ENCODE results near the gene DYNLRB2. TPM values are rescaled to one million over a fixed set of nuclear protein-coding genes. Genes with fewer than 3 reads are reported as not detected.

DYNLRB2 gene
- total RNA-seq, 5 donors from 2014 or later (not counting 1 experiment from before 2014, with no cell fraction given): 0.88 TPM; not detected in 4

DNA sequence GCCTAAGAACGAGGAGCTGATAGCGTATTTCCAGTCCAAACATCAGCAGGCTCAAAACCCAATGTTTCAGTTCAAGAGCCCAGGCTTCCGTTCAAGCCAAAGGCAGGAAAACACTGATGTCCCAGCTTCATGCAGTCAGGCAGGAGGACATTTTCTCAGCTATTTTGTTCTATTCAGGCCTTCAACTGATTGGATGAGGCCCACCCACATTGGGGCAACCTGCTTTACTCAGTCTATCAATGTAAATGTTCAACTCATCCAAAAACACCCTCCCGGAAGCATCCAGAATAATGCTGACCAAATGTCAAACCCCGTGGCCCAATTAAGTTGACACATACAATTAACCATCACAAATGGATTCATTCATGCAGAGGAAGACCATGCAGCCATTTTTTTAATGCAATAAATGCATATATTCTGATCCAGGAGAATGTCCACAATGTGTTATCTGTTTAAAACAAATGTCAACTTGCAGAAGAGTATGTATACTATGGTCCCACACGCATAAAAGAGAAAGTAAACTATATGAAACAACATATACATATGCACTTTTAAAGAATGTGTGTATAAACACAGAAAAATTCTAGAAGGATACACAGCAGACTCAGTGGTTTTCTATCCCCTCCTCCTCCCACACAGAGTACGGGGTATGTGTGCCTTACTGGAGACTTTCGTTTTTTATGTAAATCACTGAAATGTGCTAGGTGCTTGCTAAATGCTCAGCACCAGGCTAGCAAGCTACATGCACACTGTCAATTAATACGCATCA, 28.8 kb upstream of the DYNLRB2 start:
- peaks cover 0 to 6% (median 0%) of the 10 kb centered on the region in 3 donors for H3K4me1 Mint-ChIP-seq

DNA sequence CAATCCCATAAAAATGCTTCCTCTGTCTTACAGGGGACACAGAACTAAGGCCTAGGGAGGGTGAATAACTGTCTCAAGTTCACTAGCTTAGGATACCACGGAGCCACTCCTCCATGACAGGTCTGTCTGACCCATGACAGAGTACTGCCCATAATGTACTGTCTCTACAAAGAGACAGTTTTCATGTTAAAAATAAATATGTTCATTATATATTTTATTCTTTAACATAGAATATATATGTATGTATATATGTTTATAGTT, 28.3 kb upstream of the DYNLRB2 start:
- no peak overlapping the region for H3K27ac Mint-ChIP-seq
- Histone ChIP-seq H3K4me3 (ENCODE audit: control insufficient read depth in 1 of 2, extremely low read depth in 1 of 2, low read length in 1 of 2) (no peak overlapping the region), H3K27me3 (replicated peaks in 1 of 2; ENCODE audit: control insufficient read depth in 2 of 2, extremely low read depth in 1 of 2, insufficient read depth in 2 of 2, low read length in 1 of 2) (peaks cover 0 to 8% of the 10 kb centered on the region in 2 experiments), H3K9me3 (no peaks in the 10 kb centered on the region), H3K4me1 (ENCODE audit: control insufficient read depth in 1 of 2, extremely low read depth in 1 of 2, insufficient read depth in 2 of 2, low read length in 2 of 2) (no peaks in the 10 kb centered on the region), H3K27ac (ENCODE audit: low read length) (no peak overlapping the region), H3K36me3 (ENCODE audit: control insufficient read depth in 2 of 2, extremely low read depth in 1 of 2, insufficient read depth in 1 of 2, low read length in 1 of 2) (no peaks in the 10 kb centered on the region)
- no peaks in the 10 kb centered on the region for H3K36me3 Mint-ChIP-seq
- ChIA-PET POLR2A (no interaction called here), CTCF (interaction anchor here in 1 of 2 donors (0.6 kb wide), 1 partner anchor 311 kb away, joined by 3 read pairs; no protein-coding TSS in a partner anchor)
- WGBS (ENCODE audit: insufficient coverage): no CpG with 5 or more reads among the region's 1 CpG
- peaks cover 19 to 31% of the 10 kb centered on the region in 2 donors for H3K27me3 Mint-ChIP-seq
- peaks cover 0 to 6% (median 2%) of the 10 kb centered on the region in 3 donors for H3K4me1 Mint-ChIP-seq
- ATAC-seq (replicated peaks in 1 of 4) (no peak), DNase-seq (no peak)
- H3K9me3 Mint-ChIP-seq: no peaks in the 10 kb centered on the region
- H3K4me3 Mint-ChIP-seq: no peak overlapping the region

More for the DNA sequence above, 28.8 kb upstream of the DYNLRB2 start:
- Mint-ChIP-seq H3K9me3 (no peaks in the 10 kb centered on the region), H3K27me3 (peaks cover 19 to 31% of the 10 kb centered on the region in 2 donors), H3K4me3 (no peak overlapping the region), H3K27ac (no peak overlapping the region), H3K36me3 (no peaks in the 10 kb centered on the region)
- no peak overlapping the region for H3K4me3 ChIP-seq (ENCODE audit: control insufficient read depth in 1 of 2, extremely low read depth in 1 of 2, low read length in 1 of 2)
- no peak for DNase-seq
- no peaks in the 10 kb centered on the region for H3K4me1 ChIP-seq (ENCODE audit: control insufficient read depth in 1 of 2, extremely low read depth in 1 of 2, insufficient read depth in 2 of 2, low read length in 2 of 2)
- H3K27ac ChIP-seq (ENCODE audit: low read length): no peak overlapping the region
- 90% methylated on average over 5 of the region's 9 CpGs for WGBS (ENCODE audit: insufficient coverage)
- ChIA-PET POLR2A (no interaction called here), CTCF (interaction anchor here in 1 of 2 donors (0.6 kb wide), 1 partner anchor 312 kb away, joined by 3 read pairs; no protein-coding TSS in a partner anchor)
- H3K9me3 ChIP-seq: no peaks in the 10 kb centered on the region
- H3K36me3 ChIP-seq (ENCODE audit: control insufficient read depth in 2 of 2, extremely low read depth in 1 of 2, insufficient read depth in 1 of 2, low read length in 1 of 2): no peaks in the 10 kb centered on the region
- H3K27me3 ChIP-seq (replicated peaks in 1 of 2; ENCODE audit: control insufficient read depth in 2 of 2, extremely low read depth in 1 of 2, insufficient read depth in 2 of 2, low read length in 1 of 2): peaks cover 0 to 8% of the 10 kb centered on the region in 2 experiments
- no peak for ATAC-seq (replicated peaks in 1 of 4)

DNA sequence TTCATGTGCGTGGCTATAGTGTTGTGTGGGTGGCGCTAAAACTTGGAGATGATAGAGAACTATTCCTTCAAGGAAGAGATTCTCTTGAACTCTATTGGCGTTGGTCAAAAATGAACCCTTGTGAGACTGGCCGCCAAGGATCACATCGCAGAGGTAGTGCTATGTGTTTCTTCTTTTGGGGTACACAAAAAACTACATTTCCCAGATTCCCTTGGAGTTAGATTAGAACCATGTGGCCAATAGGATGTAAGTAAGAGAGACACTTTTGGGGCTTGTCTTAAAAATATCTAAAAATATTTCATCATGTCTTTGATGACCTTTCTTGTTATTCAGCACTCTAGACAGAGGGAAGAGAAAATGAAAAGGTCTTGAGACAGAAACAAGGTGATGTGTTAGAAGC, 25.4 kb upstream of the DYNLRB2 start:
- Histone ChIP-seq H3K4me3 (ENCODE audit: control insufficient read depth in 1 of 2, extremely low read depth in 1 of 2, low read length in 1 of 2) (no peak overlapping the region), H3K4me1 (ENCODE audit: control insufficient read depth in 1 of 2, extremely low read depth in 1 of 2, insufficient read depth in 2 of 2, low read length in 2 of 2) (peaks cover 7 to 13% of the 10 kb centered on the region in 2 experiments), H3K9me3 (no peaks in the 10 kb centered on the region), H3K36me3 (ENCODE audit: control insufficient read depth in 2 of 2, extremely low read depth in 1 of 2, insufficient read depth in 1 of 2, low read length in 1 of 2) (no peaks in the 10 kb centered on the region), H3K27me3 (replicated peaks in 1 of 2; ENCODE audit: control insufficient read depth in 2 of 2, extremely low read depth in 1 of 2, insufficient read depth in 2 of 2, low read length in 1 of 2) (peaks cover 0 to 6% of the 10 kb centered on the region in 2 experiments), H3K27ac (ENCODE audit: low read length) (no peak overlapping the region)
- CTCF ChIA-PET: interaction anchor here (0.6 to 1.6 kb wide), 4 partner anchors 10 to 689 kb away, joined by 3 to 4 read pairs (median 3); no protein-coding TSS in a partner anchor
- POLR2A ChIA-PET: no interaction called here
- Mint-ChIP-seq H3K4me1 (peaks cover 18 to 21% (median 19%) of the 10 kb centered on the region in 3 donors), H3K36me3 (no peaks in the 10 kb centered on the region), H3K27me3 (peaks cover 11 to 23% of the 10 kb centered on the region in 2 donors), H3K9me3 (no peaks in the 10 kb centered on the region), H3K4me3 (no peak overlapping the region), H3K27ac (no peak overlapping the region)
- DNase-seq (no peak), ATAC-seq (replicated peaks in 1 of 4) (no peak)
- WGBS (ENCODE audit: insufficient coverage): no CpG with 5 or more reads among the region's 5 CpGs

DNA sequence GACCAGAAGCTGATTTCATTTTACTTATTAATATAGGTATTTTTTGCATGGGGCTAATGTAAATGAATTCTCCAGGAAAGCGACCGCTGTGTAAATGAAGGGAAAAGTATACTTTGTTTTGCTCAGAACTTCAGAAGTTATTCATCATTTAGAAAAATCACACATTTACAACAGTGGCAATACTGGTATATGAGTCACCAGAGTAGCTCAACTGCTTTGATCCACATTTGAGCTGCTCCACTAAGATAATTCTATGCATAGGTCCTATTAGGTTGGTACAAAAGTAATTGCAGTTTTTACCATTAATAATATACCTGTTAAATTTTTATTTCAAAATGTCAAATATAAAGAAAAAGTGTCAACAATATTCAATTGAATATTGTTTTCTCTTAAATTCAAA, 22.9 kb upstream of the DYNLRB2 start:
- H3K27ac Mint-ChIP-seq: no peak overlapping the region
- POLR2A ChIA-PET: no interaction called here
- ATAC-seq (replicated peaks in 1 of 4): no peak

DNA sequence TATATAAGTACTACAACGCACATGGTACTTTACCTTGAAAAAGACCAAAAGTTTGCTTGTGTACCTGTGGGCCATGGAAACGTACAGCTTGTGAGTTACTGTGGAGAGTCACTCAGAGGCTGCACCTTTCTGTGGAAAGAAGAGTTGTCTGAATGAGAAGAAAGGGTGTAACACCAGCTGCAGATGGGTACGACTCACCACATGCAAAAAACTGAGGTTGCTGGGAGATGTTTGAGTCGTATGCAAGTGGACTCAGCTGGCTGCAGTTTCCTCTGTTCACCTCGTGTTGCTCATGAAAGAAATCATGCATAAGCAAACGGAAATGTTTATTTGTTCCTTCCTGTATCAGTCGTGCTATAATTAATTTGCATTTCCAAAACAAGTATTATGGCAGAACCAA, 22.4 kb upstream of the DYNLRB2 start:
- peak overlapping the region; percentile 1 to 65 (median 4) for H3K4me3 Mint-ChIP-seq
- peaks cover 5 to 11% of the 10 kb centered on the region in 2 donors for H3K27me3 Mint-ChIP-seq
- peaks cover 0 to 4% of the 10 kb centered on the region in 2 experiments for H3K27me3 ChIP-seq (replicated peaks in 1 of 2; ENCODE audit: control insufficient read depth in 2 of 2, extremely low read depth in 1 of 2, insufficient read depth in 2 of 2, low read length in 1 of 2)
- no peaks in the 10 kb centered on the region for H3K9me3 Mint-ChIP-seq
- H3K4me1 Mint-ChIP-seq: peaks cover 18 to 21% (median 19%) of the 10 kb centered on the region in 3 donors
- CTCF ChIA-PET: no interaction called here
- DNase-seq (peak in 26 of 35 experiments; percentile 3 to 51 (median 18)), ATAC-seq (replicated peaks in 1 of 4) (peak; percentile 76 to 96 (median 86))
- H3K27ac Mint-ChIP-seq: peak overlapping the region in 1 of 2 donors; percentile 59
- no peak overlapping the region for H3K27ac ChIP-seq (ENCODE audit: low read length)
- no peaks in the 10 kb centered on the region for H3K36me3 ChIP-seq (ENCODE audit: control insufficient read depth in 2 of 2, extremely low read depth in 1 of 2, insufficient read depth in 1 of 2, low read length in 1 of 2)
- no peaks in the 10 kb centered on the region for H3K36me3 Mint-ChIP-seq
- WGBS (ENCODE audit: insufficient coverage): 6% methylated on average over 2 of the region's 7 CpGs
- H3K9me3 ChIP-seq: no peaks in the 10 kb centered on the region
- POLR2A ChIA-PET: no interaction called here
- H3K4me1 ChIP-seq (ENCODE audit: control insufficient read depth in 1 of 2, extremely low read depth in 1 of 2, insufficient read depth in 2 of 2, low read length in 2 of 2): peaks cover 7 to 13% of the 10 kb centered on the region in 2 experiments
- H3K4me3 ChIP-seq (ENCODE audit: control insufficient read depth in 1 of 2, extremely low read depth in 1 of 2, low read length in 1 of 2): no peak overlapping the region

More for the DNA sequence above, 22.9 kb upstream of the DYNLRB2 start:
- no peak overlapping the region for H3K4me3 ChIP-seq (ENCODE audit: control insufficient read depth in 1 of 2, extremely low read depth in 1 of 2, low read length in 1 of 2)
- H3K9me3 ChIP-seq: no peaks in the 10 kb centered on the region
- Mint-ChIP-seq H3K4me1 (peaks cover 18 to 21% (median 19%) of the 10 kb centered on the region in 3 donors), H3K9me3 (no peaks in the 10 kb centered on the region), H3K4me3 (no peak overlapping the region), H3K36me3 (no peaks in the 10 kb centered on the region), H3K27me3 (peaks cover 11 to 14% of the 10 kb centered on the region in 2 donors)
- CTCF ChIA-PET: interaction anchor here in 1 of 2 donors (1.0 kb wide), 1 partner anchor 8 kb away, joined by 4 read pairs; no protein-coding TSS in a partner anchor
- H3K4me1 ChIP-seq (ENCODE audit: control insufficient read depth in 1 of 2, extremely low read depth in 1 of 2, insufficient read depth in 2 of 2, low read length in 2 of 2): peaks cover 7 to 13% of the 10 kb centered on the region in 2 experiments
- peaks cover 0 to 6% of the 10 kb centered on the region in 2 experiments for H3K27me3 ChIP-seq (replicated peaks in 1 of 2; ENCODE audit: control insufficient read depth in 2 of 2, extremely low read depth in 1 of 2, insufficient read depth in 2 of 2, low read length in 1 of 2)
- WGBS (ENCODE audit: insufficient coverage): no CpG with 5 or more reads among the region's 2 CpGs
- no peak overlapping the region for H3K27ac ChIP-seq (ENCODE audit: low read length)
- H3K36me3 ChIP-seq (ENCODE audit: control insufficient read depth in 2 of 2, extremely low read depth in 1 of 2, insufficient read depth in 1 of 2, low read length in 1 of 2): no peaks in the 10 kb centered on the region
- DNase-seq: no peak

DNA sequence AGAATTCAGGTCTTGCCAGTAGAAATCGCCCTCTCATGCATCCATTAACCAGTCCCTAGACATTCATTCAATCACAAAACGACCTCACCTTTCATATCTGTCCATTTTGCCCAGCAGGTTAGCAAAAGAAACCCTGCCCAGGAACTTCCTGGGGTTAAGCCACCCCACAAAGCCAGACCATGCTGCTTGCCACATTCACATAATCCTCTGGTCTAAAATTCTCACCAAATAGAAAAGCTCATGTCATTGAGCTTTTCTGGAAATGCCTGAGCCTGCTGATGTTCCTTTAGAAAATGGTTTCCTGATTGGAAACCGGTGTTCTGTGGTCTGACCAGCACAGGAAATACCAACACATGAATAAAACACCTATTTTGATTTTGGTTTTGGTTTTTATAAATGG, 21.6 kb upstream of the DYNLRB2 start:
- H3K4me3 ChIP-seq (ENCODE audit: control insufficient read depth in 1 of 2, extremely low read depth in 1 of 2, low read length in 1 of 2): no peak overlapping the region
- no peaks in the 10 kb centered on the region for H3K9me3 ChIP-seq
- H3K27ac ChIP-seq (ENCODE audit: low read length): no peak overlapping the region
- no peaks in the 10 kb centered on the region for H3K27me3 ChIP-seq (replicated peaks in 1 of 2; ENCODE audit: control insufficient read depth in 2 of 2, extremely low read depth in 1 of 2, insufficient read depth in 2 of 2, low read length in 1 of 2)
- peaks cover 15 to 19% (median 18%) of the 10 kb centered on the region in 3 donors for H3K4me1 Mint-ChIP-seq
- H3K36me3 Mint-ChIP-seq: no peaks in the 10 kb centered on the region
- H3K4me3 Mint-ChIP-seq: peak overlapping the region; percentile 6 to 65 (median 32)
- H3K27ac Mint-ChIP-seq: peak overlapping the region; percentile 0 to 46
- 42% methylated on average over 2 of the region's 3 CpGs for WGBS (ENCODE audit: insufficient coverage)
- no peaks in the 10 kb centered on the region for H3K36me3 ChIP-seq (ENCODE audit: control insufficient read depth in 2 of 2, extremely low read depth in 1 of 2, insufficient read depth in 1 of 2, low read length in 1 of 2)
- peaks cover 3 to 9% of the 10 kb centered on the region in 2 donors for H3K27me3 Mint-ChIP-seq
- DNase-seq (peak in 1 of 35 experiments; percentile 5), ATAC-seq (replicated peaks in 1 of 4) (no peak)
- peaks cover 7 to 13% of the 10 kb centered on the region in 2 experiments for H3K4me1 ChIP-seq (ENCODE audit: control insufficient read depth in 1 of 2, extremely low read depth in 1 of 2, insufficient read depth in 2 of 2, low read length in 2 of 2)
- H3K9me3 Mint-ChIP-seq: no peaks in the 10 kb centered on the region
- POLR2A ChIA-PET: no interaction called here
- CTCF ChIA-PET: no interaction called here
